Activated CD8-positive, alpha-beta memory T cell treated with anti-CD3 and anti-CD28 coated beads for 24 hours (primary cell): ENCODE data around the gene COQ4.

Experiments
- DNase-seq: peaks from one replicate; pipeline ENCODE4 v3.0.0-alpha.2; 2020

Gene COQ4

DNA sequence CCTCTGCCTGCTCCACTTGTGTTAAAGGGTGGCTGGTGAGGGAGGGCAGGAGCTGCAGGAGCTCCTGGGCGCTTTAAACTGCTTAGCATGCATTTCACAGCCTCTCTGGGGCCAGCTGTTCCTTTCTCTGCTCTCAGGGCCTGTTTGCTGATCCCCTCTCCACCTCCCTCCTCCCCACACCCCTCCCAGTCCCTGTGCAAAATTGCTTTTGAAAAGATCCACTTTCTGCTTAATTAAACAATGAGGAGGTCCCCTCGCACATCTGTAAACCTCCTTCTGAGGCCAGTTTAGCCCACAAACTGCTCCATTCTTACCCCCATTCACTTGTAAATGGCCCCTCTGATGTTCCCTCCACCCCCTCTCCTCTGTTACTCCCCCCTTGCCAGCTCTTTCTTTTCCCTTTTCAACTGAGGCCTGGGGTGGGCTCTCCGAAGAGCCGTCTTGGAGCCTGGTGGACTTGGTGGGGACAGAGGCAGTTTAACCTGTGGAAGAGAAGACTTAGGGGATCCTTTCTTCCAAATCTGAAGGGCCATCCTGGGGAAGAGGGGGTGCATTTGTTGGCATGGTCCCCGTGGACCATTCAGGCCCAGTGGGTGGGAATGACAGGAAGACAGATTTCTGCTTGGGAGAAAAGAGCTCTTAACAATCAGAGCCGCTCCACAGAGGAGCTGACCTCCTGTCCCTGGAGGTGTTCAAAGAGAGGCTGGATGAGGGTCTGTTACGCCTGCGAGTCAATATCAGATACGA, 60.5 kb downstream of the COQ4 start:
- no peak for DNase-seq
